ENCODE data around the gene DBET.
"Not testable (repeated sequence)": the region's sequence is repeated elsewhere in the genome, so short reads cannot be mapped to it uniquely, and the experiment has no call there.

DBET gene

DNA sequence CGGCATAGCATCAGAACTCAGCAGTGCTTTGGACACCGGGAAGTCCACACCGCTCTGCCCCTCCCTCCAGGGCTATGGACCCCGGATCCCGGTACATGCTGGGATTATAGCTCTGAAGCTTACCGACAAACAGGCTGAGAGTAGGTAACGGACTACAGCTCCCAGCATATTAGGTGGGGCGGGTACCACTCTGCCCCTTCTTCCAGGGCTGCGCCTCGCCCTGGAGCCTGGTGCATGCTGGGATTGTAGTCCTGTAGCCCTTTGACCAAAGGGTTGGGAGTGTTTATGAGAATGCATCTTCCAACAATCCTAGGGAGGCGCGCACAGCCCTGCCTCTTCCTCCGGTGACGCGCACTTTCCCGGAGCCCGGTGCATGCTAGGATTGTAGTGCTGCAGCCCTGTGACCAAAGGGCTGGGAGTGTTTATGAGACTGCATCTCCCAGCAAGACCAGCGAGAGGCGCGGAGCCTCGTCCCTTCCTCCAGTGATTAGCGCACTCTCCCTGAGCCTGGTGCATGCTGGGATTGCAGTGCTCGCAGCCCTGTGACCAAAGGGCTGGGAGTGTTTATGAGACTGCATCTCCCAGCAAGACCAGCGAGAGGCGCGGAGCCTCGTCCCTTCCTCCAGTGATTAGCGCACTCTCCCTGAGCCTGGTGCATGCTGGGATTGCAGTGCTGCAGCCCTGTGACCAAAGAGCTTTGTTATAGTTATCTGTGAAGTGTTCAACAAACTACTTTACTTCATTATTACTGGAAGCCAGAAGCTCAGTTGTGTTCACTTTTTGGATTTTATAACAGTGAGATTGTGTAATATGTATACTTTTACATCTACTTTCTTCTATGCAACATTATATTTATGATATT, 14.7 kb upstream of the DBET start:
- DNase-seq = not testable (repeated sequence)

DNA sequence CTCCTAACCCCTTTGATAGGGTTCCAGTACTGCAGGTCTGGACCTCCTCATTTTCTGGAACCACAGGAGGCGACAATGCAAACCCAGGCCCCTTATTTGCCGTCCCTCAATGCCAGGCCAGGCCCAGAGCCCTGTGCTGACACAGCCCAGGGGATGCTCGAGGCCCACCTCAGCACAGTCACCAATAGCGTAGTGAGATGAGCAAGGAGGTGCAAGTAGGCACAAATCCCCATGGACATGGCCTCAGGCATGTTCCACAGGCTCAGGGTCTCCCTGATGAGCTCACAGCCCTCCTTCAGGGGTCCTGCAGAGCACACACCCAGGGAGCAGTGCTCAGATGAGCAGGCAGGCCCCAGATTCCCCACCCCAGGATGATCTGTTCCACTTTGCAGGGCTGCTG, 5.3 kb upstream of the DBET start:
- not testable (repeated sequence) for DNase-seq

DNA sequence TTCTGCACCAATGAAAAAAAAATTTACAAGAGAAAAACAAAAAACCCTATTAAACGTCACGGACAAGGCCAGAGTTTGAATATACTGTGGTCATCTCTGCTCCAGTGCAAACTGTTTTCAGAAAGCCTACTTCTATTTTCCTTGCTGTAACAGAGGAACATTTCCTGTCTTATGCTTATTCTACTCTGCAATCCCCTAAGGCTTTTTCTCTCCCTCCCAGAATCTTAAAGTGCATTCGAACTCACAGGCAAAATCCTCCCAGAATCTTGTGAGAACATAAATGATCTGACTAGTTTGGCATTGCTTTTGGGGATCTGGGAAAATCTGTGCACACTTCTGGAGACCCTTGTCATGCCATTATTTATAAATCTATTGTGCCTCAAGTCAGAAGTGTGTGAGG, 503 bp downstream of the DBET start:
- not testable (repeated sequence) for DNase-seq

GRCh38 chr4:190068351-190068750, 4.0 kb downstream of the DBET start:
- DNase-seq = not testable (repeated sequence)

DNA sequence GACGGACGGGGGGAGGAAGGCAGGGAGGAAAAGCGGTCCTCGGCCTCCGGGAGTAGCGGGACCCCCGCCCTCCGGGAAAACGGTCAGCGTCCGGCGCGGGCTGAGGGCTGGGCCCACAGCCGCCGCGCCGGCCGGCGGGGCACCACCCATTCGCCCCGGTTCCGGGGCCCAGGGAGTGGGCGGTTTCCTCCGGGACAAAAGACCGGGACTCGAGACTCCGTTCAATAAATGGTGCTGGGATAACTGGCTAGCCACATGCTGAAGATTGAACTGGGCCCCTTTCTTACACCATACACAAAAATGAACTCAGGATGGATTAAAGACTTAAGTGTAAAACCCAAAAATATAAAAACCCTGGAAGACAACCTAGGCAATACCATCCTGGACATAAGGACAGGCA, 28.8 kb downstream of the DBET start:
- DNase-seq = not testable (repeated sequence)

DNA sequence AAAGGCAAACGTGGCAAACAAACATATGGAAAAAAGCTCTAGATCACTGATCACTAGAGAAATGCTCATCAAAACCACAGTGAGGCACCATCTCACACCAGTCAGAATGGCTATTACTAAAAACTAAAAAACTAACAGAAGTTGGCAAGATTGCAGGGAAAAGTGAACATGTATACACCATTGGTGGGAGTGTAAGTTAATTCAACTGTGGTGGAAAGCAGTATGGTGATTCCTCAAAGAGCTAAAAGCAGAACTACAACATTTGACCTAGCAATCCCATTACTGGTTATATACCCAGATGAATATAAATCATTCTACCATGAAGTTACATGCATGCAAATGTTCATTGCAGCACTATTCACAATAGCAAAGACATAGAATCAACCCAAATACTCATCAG, 29.7 kb downstream of the DBET start:
- DNase-seq = not testable (repeated sequence)

DNA sequence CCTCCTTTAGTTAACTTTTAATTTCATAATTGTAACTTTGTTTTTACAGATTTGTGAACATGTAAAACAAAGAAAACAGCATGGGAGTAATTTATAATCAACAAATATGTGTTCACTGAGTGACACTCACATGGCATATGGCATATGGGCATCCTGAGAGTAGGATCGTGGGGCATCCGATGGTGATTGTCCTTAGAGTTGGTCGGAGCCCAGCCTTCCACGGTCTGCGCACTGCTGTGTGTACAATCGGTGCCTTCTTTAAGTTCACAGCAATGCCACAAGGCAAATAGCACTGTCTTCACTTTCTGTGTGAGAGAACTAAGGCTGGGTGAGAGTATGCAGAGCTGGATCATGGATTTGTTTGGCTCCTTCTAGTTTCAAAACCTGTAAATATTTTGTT, 31.0 kb downstream of the DBET start:
- not testable (repeated sequence) for DNase-seq

- DNase-seq = not testable (repeated sequence)
Observed at GRCh38 chr4:190099605-190100004, 35.3 kb downstream of the DBET start.

- DNase-seq = not testable (repeated sequence)
Observed at GRCh38 chr4:190101525-190101924, 37.2 kb downstream of the DBET start.

DNA sequence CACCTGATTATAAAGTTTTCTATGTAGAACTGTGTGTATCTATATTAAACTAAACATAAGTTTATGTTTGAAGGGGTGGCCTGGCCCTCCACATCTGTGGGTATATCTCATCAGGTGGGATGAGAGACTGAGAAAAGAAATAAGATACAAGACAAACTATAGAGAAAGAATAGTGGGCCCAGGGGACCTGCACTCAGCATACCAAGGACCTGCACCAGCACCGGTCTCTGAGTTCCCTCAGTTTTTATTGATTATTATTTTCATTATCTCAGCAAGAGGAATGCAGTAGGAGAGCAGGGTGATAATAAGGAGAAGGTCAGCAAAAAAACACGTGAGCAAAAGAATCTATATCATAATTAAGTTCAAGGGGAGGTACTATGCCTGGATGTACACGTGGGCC, 41.9 kb downstream of the DBET start:
- not testable (repeated sequence) for DNase-seq

- DNase-seq = not testable (repeated sequence)
Observed at GRCh38 chr4:190106611-190107480, 42.5 kb downstream of the DBET start.

DNA sequence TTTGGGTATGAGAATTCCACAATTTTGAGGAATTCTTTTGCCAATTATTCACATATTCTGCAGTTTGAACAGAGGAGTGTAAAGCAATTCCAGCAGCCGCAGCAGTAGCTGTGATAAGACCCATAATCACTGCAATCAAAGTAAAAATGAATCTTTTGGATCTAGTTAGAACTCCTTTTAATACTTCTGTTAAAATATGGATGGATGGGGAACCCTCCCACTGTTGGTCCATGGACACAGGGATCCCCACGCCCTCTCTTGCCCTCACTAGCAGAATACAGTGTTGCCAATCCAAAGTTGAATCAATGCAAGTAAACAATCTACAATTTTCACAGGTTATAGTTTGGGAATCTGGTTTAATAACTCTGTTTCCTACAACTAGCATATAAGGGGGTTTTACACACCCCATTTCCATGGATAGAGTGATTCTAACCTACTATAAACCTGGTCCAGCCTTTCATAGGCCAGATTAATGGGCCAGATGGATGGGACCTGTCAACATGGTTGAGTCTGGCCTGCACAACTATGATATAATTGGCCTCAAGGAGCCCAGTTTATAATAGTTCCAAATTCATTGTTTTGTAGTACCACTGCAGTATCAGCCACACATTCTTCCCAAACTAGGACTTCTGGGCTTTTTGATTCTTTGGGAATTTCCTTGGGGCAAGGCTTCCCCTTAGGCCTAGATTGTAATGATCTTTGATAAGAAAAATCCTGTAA, 43.6 kb downstream of the DBET start:
- not testable (repeated sequence) for DNase-seq

DNA sequence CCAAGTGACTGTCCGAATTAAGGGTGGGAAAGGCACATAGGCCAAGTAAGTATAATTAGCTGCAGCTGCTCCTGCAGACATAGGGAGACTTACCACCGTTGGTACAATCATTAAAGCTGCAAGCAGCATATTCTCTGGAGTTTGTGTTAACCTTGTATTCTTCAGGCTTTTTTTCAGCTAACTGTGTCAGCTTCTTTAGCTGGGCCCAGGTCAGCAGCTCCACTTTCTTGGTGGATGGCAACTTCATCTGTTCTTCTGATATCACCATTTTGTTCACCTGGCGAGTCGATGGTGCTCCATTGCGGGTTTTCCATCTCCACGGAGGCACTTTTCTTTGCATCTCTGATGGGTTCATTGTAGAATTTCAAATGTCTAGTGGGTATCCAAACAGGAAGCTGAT, 44.5 kb downstream of the DBET start:
- DNase-seq = not testable (repeated sequence)

DNA sequence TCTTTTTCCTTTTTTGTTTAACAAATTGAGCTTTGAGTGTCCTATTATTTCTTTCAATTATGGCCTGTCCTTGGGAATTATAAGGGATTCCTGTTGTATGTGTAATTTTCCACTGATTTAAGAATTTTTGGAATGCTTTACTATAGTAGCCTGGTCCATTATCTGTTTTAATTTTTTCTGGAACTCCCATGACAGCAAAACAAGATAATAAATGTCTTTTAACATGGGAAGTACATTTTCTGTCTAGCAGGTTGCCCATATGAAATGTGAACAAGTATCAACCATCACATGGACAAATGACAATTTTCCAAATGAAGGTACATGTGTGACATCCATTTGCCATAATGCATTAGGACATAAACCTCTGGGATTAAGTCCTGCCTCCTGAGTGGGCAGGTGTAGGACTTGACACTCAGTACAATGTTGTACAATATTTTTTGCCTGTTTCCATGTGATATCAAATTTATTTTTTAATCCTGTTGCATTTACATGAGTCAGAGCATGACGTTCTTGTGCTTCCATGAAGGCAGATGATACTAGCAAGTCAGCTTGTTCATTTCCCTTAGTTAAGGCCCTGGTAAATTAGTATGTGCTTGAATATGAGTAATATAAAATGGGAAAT, 45.2 kb downstream of the DBET start:
- DNase-seq = not testable (repeated sequence)

GRCh38 chr4:190110033-190110432, 45.7 kb downstream of the DBET start:
- not testable (repeated sequence) for DNase-seq

DNA sequence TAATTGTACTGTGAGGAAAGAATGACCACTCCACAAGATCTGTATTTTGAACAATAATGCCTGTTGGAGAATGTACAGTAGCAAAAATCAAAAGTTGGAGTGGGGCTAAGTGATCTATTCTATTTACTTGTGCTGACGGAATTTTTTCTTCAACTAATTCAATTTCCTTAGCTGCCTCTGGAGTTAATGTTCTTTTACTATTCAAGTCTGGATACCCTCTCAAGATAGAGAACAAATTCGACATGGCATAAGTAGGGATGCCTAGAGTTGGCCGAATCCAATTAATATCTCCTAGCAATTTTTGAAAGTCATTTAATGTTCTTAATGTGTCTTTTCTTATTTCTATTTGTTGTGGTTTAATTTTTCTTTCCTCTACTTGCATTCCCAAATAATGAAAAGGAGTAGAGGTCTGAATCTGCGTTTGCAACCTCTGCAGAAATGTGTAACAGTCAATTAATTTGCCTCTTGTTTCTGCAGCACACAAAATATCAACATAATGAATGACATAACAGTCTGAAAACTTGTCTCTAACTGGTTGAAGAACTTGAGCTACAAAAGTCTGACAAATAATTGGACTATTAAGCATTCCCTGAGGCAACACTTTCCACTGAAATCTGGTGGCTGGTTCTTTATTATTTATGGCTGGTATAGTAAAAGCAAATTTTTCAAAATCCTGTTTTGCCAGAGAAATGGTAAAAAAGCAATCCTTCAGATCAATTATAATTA, 46.4 kb downstream of the DBET start:
- not testable (repeated sequence) for DNase-seq

DNA sequence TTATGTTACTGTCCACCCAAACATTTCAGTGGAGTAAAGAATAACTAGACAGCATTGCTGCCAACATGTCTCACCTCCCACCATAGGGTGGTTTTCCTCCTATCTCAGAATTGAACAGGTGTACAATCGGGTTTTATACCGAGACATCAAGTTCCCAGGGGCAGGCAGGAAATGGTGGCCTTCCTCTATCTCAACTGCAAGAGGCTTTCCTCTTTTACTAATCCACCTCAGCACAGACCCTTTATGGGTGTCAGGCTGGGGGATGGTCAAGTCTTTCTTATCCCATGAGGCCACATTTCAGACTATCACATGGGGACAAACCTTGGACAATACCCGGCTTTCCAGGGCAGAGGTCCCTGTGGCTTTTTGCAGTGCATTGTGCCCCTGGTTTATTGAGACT, 48.6 kb downstream of the DBET start:
- DNase-seq = not testable (repeated sequence)

DNA sequence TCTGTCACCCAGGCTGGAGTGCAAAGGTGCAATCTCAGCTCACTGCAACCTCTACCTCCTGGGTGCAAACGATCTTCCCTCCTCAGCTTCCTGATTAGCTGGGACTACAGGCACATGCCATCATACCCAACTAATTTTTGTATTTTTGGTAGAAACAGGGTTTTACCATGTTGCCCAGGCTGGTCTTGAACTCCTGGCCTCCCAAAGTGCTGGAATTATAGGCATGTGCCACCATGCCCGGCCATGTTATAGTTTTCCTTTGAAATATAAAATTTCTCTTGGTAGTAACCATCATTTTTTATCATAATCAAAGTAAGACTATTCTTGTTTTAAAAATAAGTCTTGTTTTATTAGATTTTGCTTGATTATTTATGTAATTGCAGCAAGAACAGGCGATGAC, 50.7 kb downstream of the DBET start:
- not testable (repeated sequence) for DNase-seq

Data from effector CD4-positive, alpha-beta T cell (primary cell).